Liver (tissue), 3 donors: ENCODE measurements around the gene PEX19.
"Not testable (repeated sequence)": the region's sequence is repeated elsewhere in the genome, so short reads cannot be mapped to it uniquely, and the experiment has no call there.

Experiments
- CTCF ChIP-seq: fragments of 150-350 bp; IDR thresholded peaks from 2 replicates; pipeline ENCODE4 v1.5.1; 2017; ENCODE audit warnings: improper control_type of control experiment, low read depth, low read length; ENCODE audit not compliant: missing input control
- EGR1 ChIP-seq, 2 donors: IDR thresholded peaks; 2 replicates each; pipeline ENCODE4 v1.6.1; 2016 to 2018; ENCODE audit warnings: antibody characterized with exemption in 2 of 2, low read depth in 2 of 2
- GABPA ChIP-seq, 2 donors: IDR thresholded peaks in 1 of 2; conservative IDR thresholded peaks in 1 of 2; 2 replicates each; pipeline ENCODE4 v1.6.1; 2016; ENCODE audit warnings: antibody characterized with exemption in 2 of 2, mild to moderate bottlenecking in 1 of 2, moderate library complexity in 1 of 2
- RAD21 ChIP-seq, 2 donors: IDR thresholded peaks; 2 replicates each; pipeline ENCODE4 v1.6.1; 2016; ENCODE audit warnings: antibody characterized with exemption in 2 of 2, mild to moderate bottlenecking in 2 of 2
- RXRA ChIP-seq, 2 donors: IDR thresholded peaks; 2 replicates each; pipeline ENCODE4 v1.6.1; 2017 to 2018; ENCODE audit warnings: antibody characterized with exemption in 2 of 2, mild to moderate bottlenecking in 1 of 2
- SP1 ChIP-seq: IDR thresholded peaks from 2 replicates; pipeline ENCODE4 v1.6.1; 2018; ENCODE audit warnings: antibody characterized with exemption, mild to moderate bottlenecking
- TAF1 ChIP-seq: conservative IDR thresholded peaks from 2 replicates; pipeline ENCODE4 v1.6.1; 2016; ENCODE audit warnings: antibody characterized with exemption, mild to moderate bottlenecking
- donor health status: healthy.
- donor health status: healthy.

GRCh38 chr1:160287769-160288168 is 2.8 kb upstream of the PEX19 start:
- not testable (repeated sequence) for TF ChIP-seq RAD21 (IDR thresholded peaks at IDR 0.05); EGR1 (IDR thresholded peaks at IDR 0.05; ENCODE audit: low read depth in 2 of 2); CTCF; RXRA (IDR thresholded peaks at IDR 0.05); GABPA (IDR thresholded peaks at IDR 0.05 in 1 of 2, conservative IDR thresholded peaks at IDR 0.05 in 1 of 2); TAF1; SP1
